Measurements from ENCODE around the gene CYP20A1.
"Not testable (repeated sequence)": the region's sequence is repeated elsewhere in the genome, so short reads cannot be mapped to it uniquely, and the experiment has no call there.

Gene CYP20A1

DNA sequence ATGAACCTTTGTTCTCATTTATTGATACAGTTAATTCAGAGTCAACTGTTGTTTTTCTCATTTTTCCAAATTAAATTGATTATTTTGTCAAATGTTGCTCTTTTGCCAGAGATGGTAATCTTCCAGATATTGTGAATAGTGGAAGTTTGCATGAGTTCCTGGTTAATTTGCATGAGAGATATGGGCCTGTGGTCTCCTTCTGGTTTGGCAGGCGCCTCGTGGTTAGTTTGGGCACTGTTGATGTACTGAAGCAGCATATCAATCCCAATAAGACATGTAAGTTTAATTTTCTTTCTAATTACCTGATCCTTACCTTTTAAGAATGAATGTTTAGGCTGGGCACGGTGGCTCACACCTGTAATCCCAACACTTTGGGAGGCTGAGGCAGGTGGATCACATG, 7.8 kb downstream of the CYP20A1 start:
- in situ Hi-C loops (cut with MboI; ENCODE audit: low pct_unique_long_range_greater_than_20kb, low sequenced_read_pairs, unreplicated experiment): no loop called here
- no peak for DNase-seq (ENCODE audit: low spot score)
- no peak for TF ChIP-seq CTCF (IDR thresholded peaks at IDR 0.05; ENCODE audit: extremely low read depth, insufficient read depth, missing control alignments)

DNA sequence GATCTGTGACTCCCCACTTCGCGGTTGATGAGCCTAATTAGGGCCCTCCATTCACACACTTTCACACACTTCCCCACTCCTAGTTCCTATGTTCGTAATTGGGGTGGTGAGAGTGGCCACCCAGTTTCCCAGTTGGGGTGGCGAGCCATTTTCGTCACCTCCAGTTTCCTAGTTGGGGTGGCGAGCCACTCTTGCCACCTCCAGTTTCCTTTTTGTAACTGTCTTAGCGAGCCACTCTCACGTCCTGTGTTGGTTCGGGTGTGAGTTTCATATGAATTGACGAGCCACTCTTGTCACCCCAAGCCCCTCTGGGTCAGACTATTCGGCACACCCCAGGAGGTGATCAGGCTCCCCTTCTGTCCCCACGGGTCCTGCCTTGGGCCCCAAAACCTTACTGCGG, 14.0 kb downstream of the CYP20A1 start:
- in situ Hi-C loops (cut with MboI; ENCODE audit: low pct_unique_long_range_greater_than_20kb, low sequenced_read_pairs, unreplicated experiment): no loop called here
- no peak for DNase-seq (ENCODE audit: low spot score)
- TF ChIP-seq CTCF (IDR thresholded peaks at IDR 0.05; ENCODE audit: extremely low read depth, insufficient read depth, missing control alignments): no peak

- in situ Hi-C loops (cut with MboI; ENCODE audit: low pct_unique_long_range_greater_than_20kb, low sequenced_read_pairs, unreplicated experiment); DNase-seq (ENCODE audit: low spot score): not testable (repeated sequence)
Measured at GRCh38 chr2:203253422-203254095, 14.7 kb downstream of the CYP20A1 start.

GRCh38 chr2:203261326-203262159, 22.7 kb downstream of the CYP20A1 start:
- TF ChIP-seq CTCF (IDR thresholded peaks at IDR 0.05; ENCODE audit: extremely low read depth, insufficient read depth, missing control alignments): no peak
- in situ Hi-C loops (cut with MboI; ENCODE audit: low pct_unique_long_range_greater_than_20kb, low sequenced_read_pairs, unreplicated experiment): no loop called here
- DNase-seq (ENCODE audit: low spot score): no peak

DNA sequence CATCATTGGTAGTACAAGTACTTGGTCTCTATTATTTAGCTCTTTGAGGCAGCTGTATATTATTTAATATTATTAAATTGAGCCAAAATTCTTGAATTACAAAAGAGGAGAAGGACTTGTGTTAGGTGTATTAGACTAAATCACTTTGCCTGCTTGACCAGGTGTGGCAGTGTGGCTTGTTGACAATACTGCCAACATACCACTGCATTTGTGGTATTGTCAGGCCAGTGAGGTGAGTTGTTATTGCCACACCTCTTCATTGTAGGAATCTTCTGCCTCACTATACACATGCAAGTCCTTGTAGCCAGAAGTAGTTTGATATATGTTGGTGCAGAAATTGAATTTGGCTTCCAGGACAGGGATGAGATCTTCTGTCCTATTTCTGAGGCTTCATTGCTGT, 40.5 kb downstream of the CYP20A1 start:
- no peak for TF ChIP-seq CTCF (IDR thresholded peaks at IDR 0.05; ENCODE audit: extremely low read depth, insufficient read depth, missing control alignments)
- in situ Hi-C loops (cut with MboI; ENCODE audit: low pct_unique_long_range_greater_than_20kb, low sequenced_read_pairs, unreplicated experiment): no loop called here
- DNase-seq (ENCODE audit: low spot score): no peak

DNA sequence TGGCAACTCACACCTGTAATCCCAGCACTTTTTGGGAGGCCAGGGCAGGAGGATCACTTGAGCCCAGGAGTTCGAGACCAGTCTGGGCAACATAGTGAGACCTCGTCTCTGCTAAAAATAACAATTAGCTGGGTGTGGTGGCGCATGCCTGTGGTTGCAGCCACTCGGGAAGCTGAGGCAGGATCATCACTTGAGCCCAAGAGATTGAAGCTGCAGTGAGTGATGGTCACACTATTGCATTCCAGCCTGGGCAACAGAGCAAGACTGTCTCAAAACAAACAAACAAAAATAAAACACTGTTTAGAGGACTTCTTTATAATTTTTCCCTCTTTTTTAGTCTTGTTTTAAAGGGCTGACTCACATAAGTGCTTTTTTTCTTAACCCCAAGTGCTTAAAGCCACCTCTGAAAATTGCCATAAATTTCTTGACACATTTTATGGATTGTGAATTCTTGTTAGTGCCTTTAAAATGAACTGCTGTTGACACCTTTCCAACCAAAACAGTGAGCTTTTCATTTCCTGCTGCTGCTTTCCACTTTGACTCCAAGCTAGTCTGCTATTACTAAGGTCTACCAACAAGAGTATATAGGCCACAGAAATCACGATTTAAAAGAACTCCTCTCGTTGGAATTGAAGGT, 41.7 kb downstream of the CYP20A1 start:
- no peak for TF ChIP-seq CTCF (IDR thresholded peaks at IDR 0.05; ENCODE audit: extremely low read depth, insufficient read depth, missing control alignments)
- in situ Hi-C loops (cut with MboI; ENCODE audit: low pct_unique_long_range_greater_than_20kb, low sequenced_read_pairs, unreplicated experiment): no loop called here
- DNase-seq (ENCODE audit: low spot score): no peak

DNA sequence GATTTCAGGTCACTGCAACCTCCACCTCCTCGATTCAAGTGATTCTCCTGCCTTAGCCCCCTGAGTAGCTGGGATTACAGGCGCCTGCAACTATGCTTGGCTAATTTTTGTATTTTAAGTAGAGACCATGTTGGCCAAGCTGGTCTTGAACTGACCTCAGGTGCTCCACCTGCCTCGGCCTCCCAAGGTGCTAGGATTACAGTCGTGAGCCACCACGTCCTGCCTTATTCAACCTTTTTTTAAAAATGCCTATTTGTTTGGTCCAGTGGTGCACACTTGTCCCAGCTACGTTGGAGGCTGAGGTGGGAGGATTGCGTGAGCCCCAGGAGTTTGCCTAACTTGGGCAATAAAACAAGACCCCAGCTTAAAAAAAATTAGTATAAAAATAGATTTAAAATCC, 43.3 kb downstream of the CYP20A1 start:
- DNase-seq (ENCODE audit: low spot score): no peak
- no peak for TF ChIP-seq CTCF (IDR thresholded peaks at IDR 0.05; ENCODE audit: extremely low read depth, insufficient read depth, missing control alignments)
- in situ Hi-C loops (cut with MboI; ENCODE audit: low pct_unique_long_range_greater_than_20kb, low sequenced_read_pairs, unreplicated experiment): no loop called here

Data from GM13977 (cell line).